ENCODE results near the gene PELI1. TPM values are rescaled to one million over a fixed set of nuclear protein-coding genes. Genes with fewer than 3 reads are reported as not detected.

Gene PELI1
- total RNA-seq, 4 donors from 2014 or later, result 13.7 to 31.1 (median 19.7) TPM

DNA sequence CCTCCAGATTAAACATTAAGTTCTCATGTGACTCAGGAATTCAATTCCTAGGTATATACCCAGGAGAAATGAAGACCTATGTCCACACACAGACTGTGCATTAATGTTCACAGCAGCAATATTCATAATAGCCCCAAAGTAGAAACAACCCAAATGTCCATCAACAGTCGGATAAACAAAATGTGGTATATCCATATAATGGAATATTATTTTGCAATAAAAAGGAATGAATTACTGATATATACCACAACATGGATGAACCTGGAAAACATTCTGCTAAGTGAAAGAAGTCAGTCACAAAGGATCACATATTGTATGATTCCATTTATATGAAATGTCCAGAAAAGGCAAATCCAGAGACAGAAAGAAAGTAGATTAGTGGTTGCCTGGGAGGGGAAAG lies 20.5 kb downstream of the PELI1 start:
- no peak overlapping the region for H3K27ac ChIP-seq (replicated peaks in 1 of 4)
- intact Hi-C loops (cut with DNase I), result no loop called here
- no peak for DNase-seq (ENCODE audit: extremely low spot score)
- TF ChIP-seq POLR2AphosphoS5 (IDR thresholded peaks at IDR 0.05), result no peak
- no peak for TF ChIP-seq POLR2A (IDR thresholded peaks at IDR 0.05; ENCODE audit: low read depth)
- TF ChIP-seq, protein P1, sequence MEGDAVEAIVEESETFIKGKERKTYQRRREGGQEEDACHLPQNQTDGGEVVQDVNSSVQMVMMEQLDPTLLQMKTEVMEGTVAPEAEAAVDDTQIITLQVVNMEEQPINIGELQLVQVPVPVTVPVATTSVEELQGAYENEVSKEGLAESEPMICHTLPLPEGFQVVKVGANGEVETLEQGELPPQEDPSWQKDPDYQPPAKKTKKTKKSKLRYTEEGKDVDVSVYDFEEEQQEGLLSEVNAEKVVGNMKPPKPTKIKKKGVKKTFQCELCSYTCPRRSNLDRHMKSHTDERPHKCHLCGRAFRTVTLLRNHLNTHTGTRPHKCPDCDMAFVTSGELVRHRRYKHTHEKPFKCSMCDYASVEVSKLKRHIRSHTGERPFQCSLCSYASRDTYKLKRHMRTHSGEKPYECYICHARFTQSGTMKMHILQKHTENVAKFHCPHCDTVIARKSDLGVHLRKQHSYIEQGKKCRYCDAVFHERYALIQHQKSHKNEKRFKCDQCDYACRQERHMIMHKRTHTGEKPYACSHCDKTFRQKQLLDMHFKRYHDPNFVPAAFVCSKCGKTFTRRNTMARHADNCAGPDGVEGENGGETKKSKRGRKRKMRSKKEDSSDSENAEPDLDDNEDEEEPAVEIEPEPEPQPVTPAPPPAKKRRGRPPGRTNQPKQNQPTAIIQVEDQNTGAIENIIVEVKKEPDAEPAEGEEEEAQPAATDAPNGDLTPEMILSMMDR (IDR thresholded peaks at IDR 0.05), result no peak
- TF ChIP-seq EP300 (IDR thresholded peaks at IDR 0.05), result no peak
- H3K36me3 ChIP-seq, result no peaks in the 10 kb centered on the region
- H3K4me1 ChIP-seq, result peaks cover 0 to 33% (median 29%) of the 10 kb centered on the region in 4 donors
- WGBS, result 100% methylated on average over 1 of the region's 1 CpG
- H3K4me3 ChIP-seq, result no peak overlapping the region
- no peaks in the 10 kb centered on the region for H3K9me3 ChIP-seq
- no peaks in the 10 kb centered on the region for H3K27me3 ChIP-seq

DNA sequence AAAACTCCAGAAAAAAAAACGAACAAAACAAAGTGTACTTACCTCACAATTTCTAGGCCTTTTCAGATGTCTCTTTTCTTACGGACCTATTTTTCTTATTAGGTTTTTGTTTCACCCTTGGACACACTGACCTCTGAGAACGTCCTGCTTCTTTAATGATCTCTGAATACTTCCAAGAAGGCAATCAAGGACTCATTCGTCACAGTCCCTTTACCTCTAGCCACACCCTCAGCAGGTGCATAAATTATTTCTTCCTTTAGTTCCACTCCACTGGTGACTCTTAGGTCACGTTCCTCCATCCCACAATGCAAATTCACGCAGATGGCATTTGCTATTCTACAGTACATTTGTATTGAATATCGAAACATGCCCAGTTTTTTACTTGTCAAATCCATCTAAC lies 21.9 kb downstream of the PELI1 start:
- TF ChIP-seq EP300 (IDR thresholded peaks at IDR 0.05) (no peak), POLR2A (IDR thresholded peaks at IDR 0.05; ENCODE audit: low read depth) (no peak), POLR2AphosphoS5 (IDR thresholded peaks at IDR 0.05) (no peak)
- TF ChIP-seq, protein P1 (IDR thresholded peaks at IDR 0.05), result no peak
- Histone ChIP-seq H3K27me3 (no peaks in the 10 kb centered on the region), H3K36me3 (no peaks in the 10 kb centered on the region), H3K4me1 (peaks cover under 1 to 33% (median 29%) of the 10 kb centered on the region in 4 donors), H3K27ac (replicated peaks in 1 of 4) (no peak overlapping the region), H3K4me3 (no peak overlapping the region), H3K9me3 (no peaks in the 10 kb centered on the region)
- WGBS, result 82% methylated on average over 7 of the region's 7 CpGs
- intact Hi-C loops (cut with DNase I), result no loop called here
- DNase-seq (ENCODE audit: extremely low spot score), result no peak

DNA sequence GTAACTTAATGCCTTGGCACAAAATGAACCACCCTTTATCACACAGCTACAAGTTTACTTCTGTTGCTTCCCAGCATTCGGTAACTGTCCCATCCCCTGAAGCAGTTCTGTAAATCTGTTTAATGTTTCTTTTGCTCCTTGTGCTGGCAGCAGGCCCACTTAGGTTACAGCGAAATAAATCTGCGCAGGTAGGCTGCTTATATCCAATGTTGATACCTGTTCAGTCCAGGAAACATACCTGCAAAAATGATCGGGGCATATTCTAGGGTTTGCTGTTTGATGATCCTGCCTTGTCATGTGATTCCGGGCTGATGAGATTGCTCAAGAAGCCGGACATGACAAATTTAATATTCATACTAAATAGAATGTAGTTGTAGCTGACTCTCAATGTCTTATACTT lies 23.3 kb downstream of the PELI1 start:
- intact Hi-C loops (cut with DNase I), result no loop called here
- Histone ChIP-seq H3K9me3 (no peaks in the 10 kb centered on the region), H3K27me3 (no peaks in the 10 kb centered on the region), H3K36me3 (no peaks in the 10 kb centered on the region), H3K4me3 (no peak overlapping the region), H3K4me1 (peaks cover 14 to 47% (median 41%) of the 10 kb centered on the region in 4 donors), H3K27ac (replicated peaks in 1 of 4) (no peak overlapping the region)
- no peak for DNase-seq (ENCODE audit: extremely low spot score)
- 90% methylated on average over 6 of the region's 6 CpGs for WGBS
- TF ChIP-seq POLR2A (IDR thresholded peaks at IDR 0.05; ENCODE audit: low read depth) (no peak), EP300 (IDR thresholded peaks at IDR 0.05) (no peak), POLR2AphosphoS5 (IDR thresholded peaks at IDR 0.05) (no peak)
- TF ChIP-seq, protein P1 (IDR thresholded peaks at IDR 0.05), result no peak

DNA sequence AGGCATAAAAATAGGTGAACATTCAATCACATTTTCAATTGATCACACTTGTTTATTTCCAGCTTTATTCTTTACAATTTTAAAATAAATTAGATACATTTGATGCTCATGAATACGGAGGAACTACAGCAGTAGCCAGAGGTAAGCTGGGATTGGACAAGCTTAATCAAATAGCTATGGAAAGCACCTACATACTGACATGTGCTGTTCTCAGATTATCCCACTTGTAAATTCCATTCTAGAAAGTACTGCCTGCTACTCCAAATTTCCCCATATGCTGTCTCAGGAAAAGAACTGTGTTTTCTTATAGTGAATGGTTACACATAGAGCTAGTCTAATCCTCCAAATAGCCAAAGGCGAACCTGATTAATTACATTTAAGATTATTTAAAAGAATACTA lies 24.2 kb downstream of the PELI1 start:
- no peak for DNase-seq (ENCODE audit: extremely low spot score)
- intact Hi-C loops (cut with DNase I), result no loop called here
- H3K27ac ChIP-seq (replicated peaks in 1 of 4), result no peak overlapping the region
- no peaks in the 10 kb centered on the region for H3K9me3 ChIP-seq
- H3K36me3 ChIP-seq, result no peaks in the 10 kb centered on the region
- TF ChIP-seq POLR2AphosphoS5 (IDR thresholded peaks at IDR 0.05), result no peak
- peaks cover 16 to 56% (median 50%) of the 10 kb centered on the region in 4 donors for H3K4me1 ChIP-seq
- H3K4me3 ChIP-seq, result no peak overlapping the region
- WGBS, result 89% methylated on average over 2 of the region's 2 CpGs
- H3K27me3 ChIP-seq, result no peaks in the 10 kb centered on the region

DNA sequence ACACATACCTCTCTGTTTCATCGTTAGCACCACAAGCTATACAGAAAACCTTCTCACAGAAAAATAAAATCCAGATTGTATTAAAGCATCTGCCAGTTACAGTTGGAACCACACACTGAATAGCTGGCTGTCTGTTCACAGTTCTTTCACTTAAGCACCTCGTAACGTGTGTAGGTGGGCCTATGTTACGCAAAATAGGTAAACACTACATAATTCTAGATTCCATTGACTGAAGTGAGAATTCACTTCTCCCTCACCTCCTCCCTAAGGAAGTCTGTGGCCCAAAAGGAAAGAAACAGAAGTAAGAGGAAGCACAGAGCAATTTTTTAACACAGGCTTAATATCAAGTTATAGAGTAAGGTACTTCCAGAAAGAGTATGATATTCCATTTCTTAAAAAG lies 24.9 kb downstream of the PELI1 start:
- Histone ChIP-seq H3K4me3 (no peak overlapping the region), H3K27me3 (no peaks in the 10 kb centered on the region), H3K27ac (replicated peaks in 1 of 4) (no peak overlapping the region), H3K36me3 (no peaks in the 10 kb centered on the region), H3K9me3 (no peaks in the 10 kb centered on the region), H3K4me1 (peaks cover 23 to 63% (median 57%) of the 10 kb centered on the region in 4 donors)
- intact Hi-C loops (cut with DNase I), result no loop called here
- 50% methylated on average over 4 of the region's 4 CpGs for WGBS
- DNase-seq (ENCODE audit: extremely low spot score), result no peak
- TF ChIP-seq, protein P1 (IDR thresholded peaks at IDR 0.05), result no peak
- TF ChIP-seq POLR2AphosphoS5 (IDR thresholded peaks at IDR 0.05) (no peak), EP300 (IDR thresholded peaks at IDR 0.05) (no peak), POLR2A (IDR thresholded peaks at IDR 0.05; ENCODE audit: low read depth) (no peak)
